Breast epithelium (tissue), 4 donors: ENCODE data around the gene CD300LB. TPM values are rescaled to one million over a fixed set of nuclear protein-coding genes. Genes with fewer than 3 reads are reported as not detected.

Source experiments
- DNase-seq, 2 donors: peaks; one replicate each; pipeline ENCODE4 v3.0.0-alpha.2; 2019; ENCODE audit warnings: low spot score in 2 of 2
- H3K27ac ChIP-seq, 2 donors: fragments of 200-600 bp; sonication (generic) in 1 of 2; one replicate each; pipeline ENCODE4 v1.5.1; 2016 to 2019; ENCODE audit warnings: mild to moderate bottlenecking in 1 of 2
- H3K27me3 ChIP-seq, 2 donors: fragments of 200-600 bp; sonication (generic) in 1 of 2; one replicate each; pipeline versions ENCODE4 v1.5.1 to v1.6.0; 2017 to 2019; ENCODE audit warnings: control low read depth in 1 of 2, mild to moderate bottlenecking in 1 of 2
- H3K36me3 ChIP-seq: fragments of 200-600 bp; one replicate; pipeline ENCODE4 v1.5.1; 2019
- H3K4me1 ChIP-seq, 2 donors: fragments of 200-600 bp; sonication (generic); one replicate each; pipeline ENCODE4 v1.5.1; 2016 to 2019; ENCODE audit warnings: control low read depth in 1 of 2
- H3K4me3 ChIP-seq, 3 donors: fragments of 200-600 bp; sonication (generic); 1 replicate in 2 of 3; 2 replicates in 1 of 3; pipeline ENCODE4 v1.5.1; 2016 to 2019; ENCODE audit warnings: mild to moderate bottlenecking in 3 of 3, moderate library complexity in 2 of 3
- H3K9me3 ChIP-seq, 2 donors: fragments of 200-600 bp; sonication (generic) in 1 of 2; one replicate each; pipeline ENCODE4 v1.5.1; 2016 to 2019; ENCODE audit warnings: control low read depth in 1 of 2
- POLR2A ChIP-seq: fragments of 450-650 bp; IDR thresholded peaks from one replicate; pipeline ENCODE4 v1.6.1; 2016; ENCODE audit warnings: antibody characterized with exemption, mild to moderate bottlenecking, moderate library complexity
- POLR2AphosphoS5 ChIP-seq, 3 donors: sonication (generic); formaldehyde crosslinking; IDR thresholded peaks; one replicate each; pipeline ENCODE4 v1.6.1; 2017; ENCODE audit warnings: antibody characterized with exemption in 3 of 3
- intact Hi-C: fragments of 100-400 bp; cut with DNase I; formaldehyde crosslinking; loops from one replicate; pipeline ENCODE4 v1.15.1; 2023; ENCODE audit warnings: low total_unique reads
- total RNA-seq, 3 donors: library from RNA; depleted of rRNA; stranded (reverse); fragments of >200 nt; gene quantifications; one replicate each; pipeline ENCODE4 v1.1.0, GENCODE V29; 2016
- TF ChIP-seq, protein P1 (sequence below), 3 donors: fragments of 450-650 bp; IDR thresholded peaks; one replicate each; pipeline ENCODE4 v1.5.1; 2016 to 2017; ENCODE audit warnings: antibody characterized with exemption in 3 of 3, mild to moderate bottlenecking in 3 of 3, moderate library complexity in 3 of 3

The CD300LB gene
- total RNA-seq, 3 donors from 2014 or later = 0.32 to 0.88 TPM; not detected in 1

DNA sequence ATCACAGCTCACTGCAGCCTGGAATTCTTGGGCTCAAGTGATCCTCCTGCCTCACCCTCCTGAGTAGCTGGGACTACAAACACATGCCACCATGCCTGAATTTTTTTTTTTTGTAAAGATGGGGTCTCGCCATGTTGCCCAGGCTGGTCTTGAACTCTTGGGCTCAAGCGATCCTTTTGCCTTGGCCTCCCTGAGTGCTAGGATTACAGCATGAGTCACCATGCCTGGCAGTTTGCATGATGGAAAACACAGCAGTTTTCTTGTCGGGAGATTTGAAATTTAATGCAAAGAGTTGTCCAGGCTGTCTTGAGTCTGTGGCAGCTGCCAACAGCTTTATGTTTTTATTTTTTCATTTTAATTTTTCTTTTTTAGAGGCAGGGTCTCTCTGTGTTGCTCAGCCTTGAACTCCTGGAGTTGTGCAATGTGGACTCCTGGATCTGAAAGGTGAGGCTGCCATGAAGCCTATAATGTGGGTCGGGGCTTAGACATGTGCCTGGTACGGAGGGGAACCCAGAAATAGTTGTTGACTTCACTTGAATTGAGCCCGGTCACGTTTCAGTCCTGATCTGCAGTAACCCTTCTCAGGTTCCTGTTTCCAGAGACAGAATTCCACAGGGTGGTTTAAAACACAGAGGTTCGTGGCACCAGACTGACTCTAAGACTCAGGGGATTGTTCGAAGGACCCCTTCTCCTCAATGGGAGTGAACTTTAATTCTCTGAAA is 46.1 kb downstream of the CD300LB start:
- intact Hi-C loops = no loop called here
- H3K27ac ChIP-seq = no peak overlapping the region
- TF ChIP-seq POLR2A (no peak), POLR2AphosphoS5 (IDR thresholded peaks at IDR 0.05) (no peak)
- TF ChIP-seq, protein P1, sequence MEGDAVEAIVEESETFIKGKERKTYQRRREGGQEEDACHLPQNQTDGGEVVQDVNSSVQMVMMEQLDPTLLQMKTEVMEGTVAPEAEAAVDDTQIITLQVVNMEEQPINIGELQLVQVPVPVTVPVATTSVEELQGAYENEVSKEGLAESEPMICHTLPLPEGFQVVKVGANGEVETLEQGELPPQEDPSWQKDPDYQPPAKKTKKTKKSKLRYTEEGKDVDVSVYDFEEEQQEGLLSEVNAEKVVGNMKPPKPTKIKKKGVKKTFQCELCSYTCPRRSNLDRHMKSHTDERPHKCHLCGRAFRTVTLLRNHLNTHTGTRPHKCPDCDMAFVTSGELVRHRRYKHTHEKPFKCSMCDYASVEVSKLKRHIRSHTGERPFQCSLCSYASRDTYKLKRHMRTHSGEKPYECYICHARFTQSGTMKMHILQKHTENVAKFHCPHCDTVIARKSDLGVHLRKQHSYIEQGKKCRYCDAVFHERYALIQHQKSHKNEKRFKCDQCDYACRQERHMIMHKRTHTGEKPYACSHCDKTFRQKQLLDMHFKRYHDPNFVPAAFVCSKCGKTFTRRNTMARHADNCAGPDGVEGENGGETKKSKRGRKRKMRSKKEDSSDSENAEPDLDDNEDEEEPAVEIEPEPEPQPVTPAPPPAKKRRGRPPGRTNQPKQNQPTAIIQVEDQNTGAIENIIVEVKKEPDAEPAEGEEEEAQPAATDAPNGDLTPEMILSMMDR (IDR thresholded peaks at IDR 0.05) = no peak
- no peak for DNase-seq
- peaks cover 0 to 10% of the 10 kb centered on the region in 2 donors for H3K27me3 ChIP-seq
- no peaks in the 10 kb centered on the region for H3K36me3 ChIP-seq
- no peak overlapping the region for H3K4me3 ChIP-seq
- H3K4me1 ChIP-seq = no peaks in the 10 kb centered on the region
- H3K9me3 ChIP-seq = no peaks in the 10 kb centered on the region

DNA sequence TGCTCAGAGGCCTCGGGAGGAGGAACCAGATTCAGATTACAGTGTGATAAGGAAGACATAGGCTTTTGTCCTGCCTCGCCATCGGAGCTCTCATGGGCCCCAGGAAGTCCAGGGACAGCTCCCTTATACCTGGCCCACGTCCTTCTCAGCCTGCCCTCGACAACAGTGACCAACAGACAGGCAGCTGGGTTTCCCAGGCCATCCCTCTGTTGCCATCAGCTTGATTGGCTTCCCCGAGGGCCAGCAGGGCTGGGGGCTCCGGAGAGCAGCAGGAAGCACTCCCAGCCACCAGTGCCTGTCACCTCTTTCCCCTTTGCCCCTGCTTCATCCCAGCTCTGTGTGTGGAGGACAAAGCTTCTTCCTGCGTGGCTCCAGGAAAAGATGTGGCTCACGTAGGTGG is 47.2 kb downstream of the CD300LB start:
- TF ChIP-seq POLR2A (no peak), POLR2AphosphoS5 (IDR thresholded peaks at IDR 0.05) (no peak)
- TF ChIP-seq, protein P1 (IDR thresholded peaks at IDR 0.05) = no peak
- H3K4me3 ChIP-seq = no peak overlapping the region

DNA sequence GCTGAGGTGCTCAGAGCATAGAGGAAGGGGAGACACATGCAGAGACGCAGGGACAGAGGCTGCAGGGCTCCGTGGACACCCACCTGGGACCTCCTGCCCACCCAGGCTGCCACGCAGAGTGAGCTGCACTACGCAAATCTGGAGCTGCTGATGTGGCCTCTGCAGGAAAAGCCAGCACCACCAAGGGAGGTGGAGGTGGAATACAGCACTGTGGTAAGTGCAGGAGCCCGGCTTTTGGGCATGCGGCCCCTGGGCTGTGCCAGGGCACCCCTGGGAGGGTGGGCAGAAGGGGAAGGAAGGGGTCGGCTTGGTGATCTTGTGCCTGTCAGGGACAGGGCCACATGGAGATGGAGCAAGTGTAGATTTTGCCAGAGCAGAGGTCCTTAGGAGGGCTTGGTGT is 49.7 kb downstream of the CD300LB start:
- peak in 1 of 2 donors; percentile 3 for DNase-seq
- Histone ChIP-seq H3K27ac (no peak overlapping the region), H3K4me1 (no peaks in the 10 kb centered on the region), H3K4me3 (no peak overlapping the region), H3K36me3 (no peaks in the 10 kb centered on the region), H3K9me3 (no peaks in the 10 kb centered on the region), H3K27me3 (peaks cover 0 to 14% of the 10 kb centered on the region in 2 donors)
- intact Hi-C loops = no loop called here
- TF ChIP-seq, protein P1 (IDR thresholded peaks at IDR 0.05) = no peak
- TF ChIP-seq POLR2A (no peak), POLR2AphosphoS5 (IDR thresholded peaks at IDR 0.05) (no peak)

More for the DNA sequence above, 47.2 kb downstream of the CD300LB start:
- Histone ChIP-seq H3K36me3 (no peaks in the 10 kb centered on the region), H3K27me3 (peaks cover 0 to 13% of the 10 kb centered on the region in 2 donors), H3K9me3 (no peaks in the 10 kb centered on the region), H3K4me1 (no peaks in the 10 kb centered on the region), H3K27ac (no peak overlapping the region)
- DNase-seq = no peak
- intact Hi-C loops = no loop called here

DNA sequence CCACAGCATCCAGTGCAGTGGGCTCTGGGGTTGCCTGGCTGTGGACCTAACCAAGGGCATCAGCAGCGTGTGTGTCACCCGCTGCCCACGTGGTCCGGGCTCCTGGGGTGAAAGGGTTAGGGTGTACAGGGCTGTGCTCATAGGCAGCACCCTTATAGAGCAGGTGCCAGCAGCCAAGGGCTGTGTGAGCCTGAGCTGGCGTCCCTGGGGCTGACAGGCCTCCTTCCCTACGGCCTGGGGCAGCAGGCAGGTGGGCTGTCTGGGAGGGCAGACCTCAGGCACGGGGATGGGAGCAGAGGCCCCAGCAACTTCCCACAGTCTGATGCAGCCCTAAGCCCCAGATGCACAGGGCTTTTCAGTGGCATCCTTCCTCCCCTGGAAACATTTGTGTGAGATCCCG is 51.0 kb downstream of the CD300LB start:
- TF ChIP-seq POLR2AphosphoS5 (IDR thresholded peaks at IDR 0.05) (no peak), POLR2A (no peak)
- TF ChIP-seq, protein P1 (IDR thresholded peaks at IDR 0.05) = no peak
- H3K9me3 ChIP-seq = peaks cover 7 to 12% of the 10 kb centered on the region in 2 donors
- intact Hi-C loops = no loop called here
- H3K27ac ChIP-seq = no peak overlapping the region
- no peak for DNase-seq
- H3K36me3 ChIP-seq = no peaks in the 10 kb centered on the region
- no peak overlapping the region for H3K4me3 ChIP-seq
- H3K27me3 ChIP-seq = peaks cover 0 to 17% of the 10 kb centered on the region in 2 donors
- H3K4me1 ChIP-seq = no peaks in the 10 kb centered on the region

DNA sequence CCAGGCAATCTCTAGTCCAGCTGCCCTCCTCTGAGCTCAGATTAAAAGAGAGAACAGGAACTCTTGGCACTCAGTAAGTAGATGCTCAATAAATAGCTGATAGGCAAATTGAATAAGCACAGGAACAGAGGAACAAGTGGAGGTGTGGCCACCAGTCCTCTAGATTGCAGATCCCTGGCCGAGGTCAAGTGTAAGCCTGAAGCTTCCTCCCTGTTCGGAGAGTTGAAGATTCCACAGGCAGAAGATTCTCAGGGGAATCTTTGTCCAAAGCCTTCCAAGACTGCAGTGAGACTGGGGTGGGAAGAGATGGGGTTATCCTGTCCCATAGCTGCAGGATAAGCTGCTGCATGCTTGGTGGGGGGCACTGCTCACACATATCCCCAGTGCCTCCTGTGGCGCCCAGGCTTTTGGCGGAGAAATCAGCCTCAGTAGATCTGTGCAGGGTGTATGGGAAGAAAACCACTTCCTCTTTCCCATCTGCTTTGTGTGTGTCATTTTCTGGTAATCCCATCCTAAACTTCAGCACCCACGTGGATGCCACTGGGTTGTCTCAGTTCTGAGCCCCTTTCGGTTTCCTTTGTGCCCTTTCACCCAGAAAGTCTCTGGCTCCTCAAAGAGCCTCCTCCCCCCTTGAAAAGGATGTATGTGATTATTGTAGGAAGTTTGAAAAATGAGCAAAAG is 52.7 kb downstream of the CD300LB start:
- Histone ChIP-seq H3K27ac (no peak overlapping the region), H3K36me3 (no peaks in the 10 kb centered on the region), H3K9me3 (peaks cover 7 to 12% of the 10 kb centered on the region in 2 donors), H3K4me3 (no peak overlapping the region), H3K4me1 (no peaks in the 10 kb centered on the region), H3K27me3 (peaks cover 0 to 9% of the 10 kb centered on the region in 2 donors)
- TF ChIP-seq POLR2AphosphoS5 (IDR thresholded peaks at IDR 0.05) (no peak), POLR2A (no peak)
- TF ChIP-seq, protein P1 (IDR thresholded peaks at IDR 0.05) = no peak
- intact Hi-C loops = no loop called here
- no peak for DNase-seq
